NCI-H446 (cell line): ENCODE data around the gene TARS3.
"Not testable (repeated sequence)": the region's sequence is repeated elsewhere in the genome, so short reads cannot be mapped to it uniquely, and the experiment has no call there.

Experiments used
- DNase-seq, 2 experiments: peaks; one replicate each; lab custom pipeline; 2025; lab: John Stamatoyannopoulos, UW

TARS3 gene

GRCh38 chr15:101723874-101724674, at the start of gene TARS3:
TSS of gene TARS3 (minus strand) at chr15:101724473. CDS start at chr15:101724387, 86 bp downstream.
- DNase-seq = peak; percentile 46 to 87

- DNase-seq = no peak
Measured at GRCh38 chr15:101773496-101774100, 49.3 kb upstream of the TARS3 start.

DNA sequence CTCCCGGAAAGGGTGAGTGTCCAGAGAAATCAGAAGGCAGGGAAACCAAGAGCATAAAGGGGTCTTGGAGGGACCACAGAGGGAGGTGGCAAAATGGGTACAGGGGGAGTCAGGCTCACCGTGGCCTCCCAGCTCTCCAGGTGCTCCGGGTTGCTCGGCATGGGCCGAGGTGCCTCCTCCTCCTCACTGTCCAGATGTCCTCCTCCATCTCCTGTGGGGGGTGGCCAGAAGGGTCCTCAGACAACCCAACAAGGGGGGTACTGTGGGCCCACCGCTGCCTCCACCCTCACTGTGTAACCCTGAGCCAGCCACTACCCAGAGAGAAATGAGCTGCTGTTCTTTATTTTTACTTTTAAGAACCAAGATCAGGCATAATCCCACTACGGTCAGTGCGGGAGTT, 48.6 kb upstream of the TARS3 start:
- no peak for DNase-seq

GRCh38 chr15:101767083-101767640, 42.9 kb upstream of the TARS3 start:
- not testable (repeated sequence) for DNase-seq

- DNase-seq = no peak
Measured at GRCh38 chr15:101765772-101766456, 41.6 kb upstream of the TARS3 start.

DNA sequence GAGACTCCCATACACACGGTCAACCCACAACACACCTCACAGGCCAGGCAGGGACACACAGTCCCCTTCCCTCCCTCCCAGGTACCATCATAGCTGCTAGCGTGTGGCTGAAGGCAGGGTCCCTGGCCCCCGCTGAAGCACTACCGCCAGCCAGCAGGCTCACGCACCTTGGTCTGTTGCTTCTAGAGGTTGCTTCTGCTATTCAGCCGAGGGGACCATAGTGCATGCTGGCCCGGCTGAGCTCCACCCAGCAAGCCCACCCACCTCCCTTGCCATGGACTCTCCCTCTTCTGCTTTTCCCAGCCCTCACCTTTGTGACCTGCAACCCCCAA, 41.0 kb upstream of the TARS3 start:
- not testable (repeated sequence) for DNase-seq

DNA sequence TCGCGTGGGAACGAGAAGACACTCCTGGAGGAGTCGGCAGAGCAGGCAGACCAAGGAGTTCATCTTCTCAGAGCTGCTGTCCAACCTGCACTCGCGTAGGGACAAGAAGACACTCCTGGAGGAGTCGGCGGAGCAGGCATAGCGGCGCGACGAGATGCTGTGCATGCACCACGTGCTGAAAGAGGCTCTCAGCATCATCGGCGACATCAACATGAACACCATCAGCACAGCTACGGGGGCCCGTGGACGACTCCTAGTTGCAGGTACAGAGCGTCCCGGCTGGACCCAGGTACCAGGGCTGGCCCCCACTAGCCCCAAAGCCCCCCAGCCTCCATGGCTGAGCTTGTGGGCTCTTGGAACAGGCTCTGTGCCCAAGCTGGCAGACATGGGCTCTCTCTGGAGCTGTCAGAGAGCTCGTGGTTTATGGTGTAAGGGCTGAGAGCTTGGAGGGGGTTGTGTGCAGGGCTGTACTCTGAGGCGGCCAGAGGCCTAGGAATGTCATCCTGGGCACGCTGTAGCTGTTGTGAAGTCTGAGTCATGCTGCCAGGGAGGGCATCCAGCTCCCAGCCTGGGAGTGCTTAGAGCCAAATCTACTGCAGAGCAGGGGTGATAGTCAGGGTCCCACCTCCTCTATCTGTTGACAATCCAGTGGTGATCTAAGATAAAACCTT, 40.5 kb upstream of the TARS3 start:
- DNase-seq = not testable (repeated sequence)

- not testable (repeated sequence) for DNase-seq
Measured at GRCh38 chr15:101746716-101747082, 22.4 kb upstream of the TARS3 start.

DNA sequence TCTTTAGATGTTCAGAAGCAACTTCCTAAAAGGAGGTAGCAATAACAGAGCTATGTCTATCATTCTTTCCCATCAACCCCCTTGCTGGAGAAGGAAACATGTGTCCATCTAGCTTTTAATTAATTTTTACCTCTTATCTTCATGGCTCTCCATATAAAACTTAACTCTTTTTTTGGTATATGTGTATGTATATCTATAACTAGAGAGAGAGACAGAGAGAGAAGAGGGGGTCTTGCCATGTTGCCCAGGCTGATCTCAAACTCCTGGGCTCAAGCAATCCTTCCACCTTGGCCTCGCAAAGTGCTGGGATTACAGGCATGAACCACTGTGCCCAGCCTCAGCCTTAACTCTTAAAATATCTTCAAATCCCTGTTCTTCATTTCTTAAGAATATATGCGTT, 10.6 kb upstream of the TARS3 start:
- not testable (repeated sequence) for DNase-seq

GRCh38 chr15:101733545-101733944, 9.3 kb upstream of the TARS3 start:
- no peak for DNase-seq

DNA sequence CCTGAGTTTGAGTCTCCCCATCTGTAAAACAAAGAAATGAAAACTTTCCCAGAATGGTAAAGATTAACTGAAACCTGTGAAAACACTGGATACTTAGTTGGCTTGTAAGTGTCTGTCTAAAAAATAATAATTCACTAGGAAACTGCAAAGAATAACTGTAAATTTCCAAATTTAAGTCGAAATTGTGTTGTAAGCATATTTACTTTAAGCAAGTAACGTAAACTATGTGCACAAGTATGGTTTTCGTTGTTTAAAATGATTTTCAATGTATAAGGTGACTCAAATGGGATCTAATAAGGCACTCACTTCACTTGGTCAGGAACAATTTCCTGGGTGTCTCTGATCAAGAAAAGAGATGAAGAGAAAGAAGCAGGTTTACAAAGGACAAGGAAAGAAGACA, 8.5 kb upstream of the TARS3 start:
- DNase-seq = no peak

- no peak for DNase-seq
Measured at GRCh38 chr15:101731746-101732145, 7.5 kb upstream of the TARS3 start.

- no peak for DNase-seq
Measured at GRCh38 chr15:101727186-101727585, 2.9 kb upstream of the TARS3 start.

GRCh38 chr15:101725073-101725472, 800 bp upstream of the TARS3 start:
- DNase-seq = no peak

DNA sequence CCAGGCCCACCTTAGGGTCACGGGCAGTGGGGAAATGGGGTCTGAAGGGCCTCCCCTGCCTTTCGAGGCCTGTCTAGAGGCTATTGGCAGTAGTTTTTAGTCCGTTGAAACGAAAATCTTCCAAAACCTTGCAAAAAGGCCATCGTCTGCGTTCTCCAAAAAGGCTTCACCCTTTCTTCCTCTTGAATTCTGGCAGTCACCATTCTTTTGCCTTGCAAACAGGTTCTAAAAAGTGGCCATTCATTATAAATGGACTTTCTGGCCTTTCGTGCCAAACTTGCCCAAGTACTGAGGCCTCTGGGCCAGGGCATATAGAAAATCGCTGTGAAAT, 367 bp upstream of the TARS3 start:
- no peak for DNase-seq

GRCh38 chr15:101723171-101723873, 951 bp downstream of the TARS3 start:
- DNase-seq = peak in 1 of 2 experiments; percentile 1

DNA sequence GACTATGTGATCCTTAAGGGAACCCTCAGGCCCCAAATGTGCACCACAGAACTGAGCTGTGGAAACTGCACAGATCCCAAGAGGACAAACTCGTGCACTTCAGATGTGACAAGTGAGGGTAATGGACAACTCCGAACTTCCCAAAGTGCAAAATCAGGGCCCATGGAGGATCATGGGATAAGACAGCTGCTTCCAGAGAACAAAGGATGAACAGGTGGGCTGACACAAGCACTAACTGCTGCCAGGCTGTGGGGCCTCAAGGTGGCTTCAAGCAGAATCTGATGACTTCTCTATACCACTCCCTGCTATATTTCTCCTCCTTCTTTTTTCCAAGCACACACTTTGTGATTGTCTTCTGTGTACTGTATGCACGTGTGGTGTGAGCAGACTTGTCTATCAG, 5.4 kb downstream of the TARS3 start:
- DNase-seq = no peak

DNA sequence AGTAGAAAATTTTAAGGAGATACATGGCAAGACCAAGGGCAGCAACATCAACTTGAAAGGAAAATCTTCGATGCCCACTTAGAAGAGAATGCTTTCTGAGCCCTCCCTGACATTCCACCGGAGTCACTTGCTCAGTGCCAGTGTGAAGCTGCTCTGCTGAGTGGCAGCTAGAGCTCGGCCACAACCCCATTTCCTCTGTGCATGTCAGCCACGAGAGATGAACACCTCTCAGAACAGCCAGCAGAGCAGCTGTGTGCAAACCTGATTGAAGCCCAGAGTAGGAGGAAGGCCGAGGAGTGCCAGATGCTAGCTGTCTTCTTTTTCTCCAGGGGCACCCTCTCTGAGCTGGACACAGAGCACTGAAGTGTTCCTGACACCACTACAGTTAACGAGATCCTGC, 12.2 kb downstream of the TARS3 start:
- DNase-seq = no peak

DNA sequence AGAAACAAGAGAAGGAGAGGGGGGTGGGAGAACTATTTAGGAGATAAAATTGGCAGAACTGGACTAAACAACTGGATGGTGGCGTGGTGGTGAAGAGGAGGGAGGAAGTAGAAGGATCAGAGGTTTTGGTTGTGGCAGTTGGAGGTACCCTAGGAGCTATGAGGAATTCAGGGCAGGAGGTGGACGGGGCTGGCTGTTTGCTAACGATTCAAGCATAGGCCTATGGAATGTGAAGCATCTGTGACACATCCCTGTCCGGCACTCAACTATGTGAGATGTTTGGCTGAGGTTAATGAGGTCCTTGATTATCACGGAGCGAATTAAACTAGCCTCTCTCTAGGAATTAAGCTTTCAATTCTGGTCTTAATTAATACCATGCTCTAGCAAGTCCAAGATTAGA, 13.5 kb downstream of the TARS3 start:
- DNase-seq = no peak

GRCh38 chr15:101709466-101709865, 14.8 kb downstream of the TARS3 start:
- no peak for DNase-seq

- no peak for DNase-seq
Measured at GRCh38 chr15:101707983-101708382, 16.3 kb downstream of the TARS3 start.

DNA sequence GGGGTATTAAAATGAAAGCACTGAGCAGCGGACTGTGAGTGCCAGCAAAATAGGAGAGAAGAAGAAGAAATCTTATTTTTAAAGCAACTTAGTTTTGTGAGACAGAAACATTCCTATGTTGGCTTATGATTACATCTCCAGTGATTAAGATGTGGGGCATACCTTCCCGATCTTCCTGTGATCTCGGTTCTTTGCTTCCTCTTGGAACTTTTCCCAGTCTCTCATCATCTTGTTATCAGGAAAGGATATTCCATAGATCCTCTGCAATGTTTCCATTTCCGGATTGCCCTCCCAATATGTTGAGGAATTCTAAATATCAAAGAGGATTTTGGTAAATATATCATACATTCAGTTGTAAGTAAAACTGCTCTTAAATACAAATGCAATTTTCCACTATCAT, 22.2 kb downstream of the TARS3 start:
- DNase-seq = no peak
